HG03460 (cell line): Measurements from ENCODE around the gene CCL3.

Experiments
- ATAC-seq: cut with Tn5 transposase; IDR thresholded peaks from one replicate; pipeline ENCODE4 v1.9.1; 2021; ENCODE audit not compliant: unreplicated experiment

CCL3 gene

DNA sequence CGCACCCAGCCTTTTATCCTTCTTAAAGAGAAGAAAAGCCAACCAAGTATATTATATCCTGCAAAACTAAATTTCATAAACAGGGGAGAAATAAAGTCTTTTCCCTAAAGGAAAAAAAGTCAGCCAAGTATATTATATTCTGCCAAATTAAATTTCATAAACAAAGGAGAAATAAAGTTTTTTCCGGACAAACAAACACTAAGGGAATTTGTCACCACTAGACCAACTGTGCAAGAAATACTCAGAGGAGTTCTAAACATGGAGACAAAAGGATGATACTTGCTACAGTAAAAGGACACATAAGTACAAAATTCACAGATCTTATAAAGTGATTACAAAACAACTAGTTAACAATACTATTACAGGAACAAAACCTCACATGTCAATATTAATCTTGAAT, 40.3 kb downstream of the CCL3 start:
- no peak for ATAC-seq

GRCh38 chr17:36048066-36048465, 41.9 kb downstream of the CCL3 start:
- no peak for ATAC-seq
